HG02884 (cell line): ENCODE data around the gene KRTAP10-1.

Experiments used
- ATAC-seq: cut with Tn5 transposase; IDR thresholded peaks from one replicate; pipeline ENCODE4 v1.9.1; 2021; ENCODE audit warnings: mild to moderate bottlenecking, moderate library complexity; ENCODE audit not compliant: unreplicated experiment

The KRTAP10-1 gene

GRCh38 chr21:44517175-44517899 is 22.7 kb downstream of the KRTAP10-1 start:
- ATAC-seq, result no peak

- ATAC-seq, result no peak
Observed at GRCh38 chr21:44516828-44517174, 23.2 kb downstream of the KRTAP10-1 start.

DNA sequence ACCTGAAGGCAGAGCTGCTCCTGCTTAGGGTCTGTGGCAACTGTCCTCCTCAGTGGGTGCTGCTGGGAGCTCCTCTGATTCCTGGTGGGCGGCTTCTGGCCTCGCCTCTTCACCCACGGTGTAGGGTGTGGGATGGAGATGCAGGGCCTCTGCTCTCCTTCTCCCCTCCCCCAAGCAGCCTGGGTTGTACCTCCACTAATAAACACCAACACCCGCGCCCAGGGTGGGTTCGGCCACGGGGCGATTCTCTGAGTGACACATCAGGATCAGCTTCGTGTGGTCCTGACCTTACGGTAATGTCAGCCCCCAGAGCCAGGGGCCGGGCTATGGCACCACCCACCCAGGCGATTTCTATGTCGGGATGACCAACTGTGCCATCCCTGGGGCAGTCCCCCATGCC is 23.7 kb downstream of the KRTAP10-1 start:
- no peak for ATAC-seq

DNA sequence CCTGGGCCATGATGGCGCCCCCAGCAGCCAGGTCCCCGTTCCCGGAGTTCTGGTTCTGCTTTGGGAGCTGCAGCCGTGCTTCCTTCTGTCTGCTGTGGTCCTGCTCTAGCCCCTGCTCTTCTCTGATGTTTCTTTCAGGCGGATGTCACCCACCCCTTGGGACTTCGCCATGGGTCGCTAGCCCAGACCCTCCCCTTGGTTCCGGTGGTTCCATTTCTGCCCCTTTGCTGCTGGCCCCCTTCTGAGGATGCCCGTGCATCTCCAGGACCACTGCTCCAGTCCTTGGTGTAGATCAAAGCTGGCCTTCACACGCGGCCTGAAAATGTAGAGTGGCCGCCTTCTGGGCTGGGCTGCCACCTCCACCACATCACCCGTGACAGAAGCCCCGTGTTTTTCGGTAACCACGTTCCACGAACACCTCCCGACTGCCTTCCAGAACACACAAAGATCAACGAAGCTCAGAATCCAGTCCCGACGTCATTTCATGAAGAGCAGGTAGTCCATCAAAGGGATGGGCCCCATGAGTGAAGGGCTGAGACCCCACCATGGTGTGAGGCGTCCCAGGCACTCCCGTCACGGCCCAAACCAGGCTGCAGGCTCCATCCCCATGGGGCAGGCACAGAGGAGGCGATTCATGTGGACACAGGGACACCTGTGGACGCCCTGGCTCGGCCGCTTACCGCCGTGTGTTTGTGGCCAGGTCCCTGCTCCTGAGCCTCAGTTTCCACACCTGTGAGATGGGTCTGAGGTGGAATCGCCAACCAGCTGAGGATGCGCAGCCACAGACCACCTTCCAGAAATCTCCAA is 24.4 kb downstream of the KRTAP10-1 start:
- ATAC-seq, result no peak

- no peak for ATAC-seq
Observed at GRCh38 chr21:44514746-44515358, 25.1 kb downstream of the KRTAP10-1 start.

DNA sequence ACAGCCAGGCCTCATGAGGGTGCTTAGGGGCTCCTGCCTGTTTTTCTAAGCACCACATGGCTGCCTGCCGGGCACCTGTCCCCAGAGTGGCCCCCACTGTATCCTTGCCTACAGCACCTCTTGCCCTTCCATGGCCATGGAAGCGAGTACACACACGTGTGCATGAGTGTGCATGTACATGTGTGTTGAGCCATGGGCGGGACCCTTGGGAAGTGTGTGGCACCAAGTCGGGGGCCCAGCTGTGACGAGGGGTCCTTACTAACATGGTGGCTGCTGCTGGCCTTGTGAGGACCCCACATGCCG is 25.8 kb downstream of the KRTAP10-1 start:
- ATAC-seq, result no peak

DNA sequence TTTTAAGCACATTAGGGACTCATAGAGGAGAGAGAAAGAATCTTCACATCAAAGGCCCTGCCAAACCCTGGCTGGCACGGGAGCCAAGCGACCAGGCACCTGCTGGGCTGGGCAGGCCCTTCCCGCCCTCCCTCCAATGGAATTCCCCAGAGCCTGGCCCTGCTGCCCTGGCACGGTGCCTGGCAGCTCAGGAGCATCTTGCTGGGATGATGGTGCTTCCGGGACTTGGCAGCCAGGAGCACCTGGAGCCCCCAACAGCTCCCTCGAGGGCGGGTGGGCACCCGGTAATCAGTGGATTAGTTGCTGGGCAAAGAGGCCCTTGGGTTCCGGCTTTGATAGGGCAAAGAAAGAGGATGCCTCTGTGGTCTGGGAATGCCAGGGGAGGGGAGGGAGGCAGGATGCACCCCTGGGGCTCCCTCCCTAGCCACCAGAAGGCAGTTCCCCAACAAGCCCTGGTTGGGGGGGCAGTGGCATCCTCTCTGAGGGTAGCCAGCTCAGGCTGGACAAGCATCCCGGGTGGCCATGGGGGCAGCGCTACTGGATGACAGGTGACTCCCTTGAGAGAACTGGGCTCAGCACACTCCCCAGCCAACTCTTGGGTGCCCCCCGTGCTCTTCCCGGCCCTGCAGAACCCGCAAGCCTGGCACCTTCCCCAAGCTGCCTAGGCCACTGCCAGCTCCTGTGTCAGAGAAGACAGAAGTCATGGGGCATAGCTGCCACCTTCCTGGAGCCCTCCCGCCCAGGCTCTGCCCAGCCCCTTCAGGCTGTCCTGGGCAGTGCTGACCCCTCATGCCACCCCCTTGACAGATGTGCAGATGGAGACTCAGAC is 26.4 kb downstream of the KRTAP10-1 start:
- no peak for ATAC-seq

- no peak for ATAC-seq
Observed at GRCh38 chr21:44512496-44513388, 27.3 kb downstream of the KRTAP10-1 start.

- ATAC-seq, result no peak
Observed at GRCh38 chr21:44511938-44512275, 28.1 kb downstream of the KRTAP10-1 start.

DNA sequence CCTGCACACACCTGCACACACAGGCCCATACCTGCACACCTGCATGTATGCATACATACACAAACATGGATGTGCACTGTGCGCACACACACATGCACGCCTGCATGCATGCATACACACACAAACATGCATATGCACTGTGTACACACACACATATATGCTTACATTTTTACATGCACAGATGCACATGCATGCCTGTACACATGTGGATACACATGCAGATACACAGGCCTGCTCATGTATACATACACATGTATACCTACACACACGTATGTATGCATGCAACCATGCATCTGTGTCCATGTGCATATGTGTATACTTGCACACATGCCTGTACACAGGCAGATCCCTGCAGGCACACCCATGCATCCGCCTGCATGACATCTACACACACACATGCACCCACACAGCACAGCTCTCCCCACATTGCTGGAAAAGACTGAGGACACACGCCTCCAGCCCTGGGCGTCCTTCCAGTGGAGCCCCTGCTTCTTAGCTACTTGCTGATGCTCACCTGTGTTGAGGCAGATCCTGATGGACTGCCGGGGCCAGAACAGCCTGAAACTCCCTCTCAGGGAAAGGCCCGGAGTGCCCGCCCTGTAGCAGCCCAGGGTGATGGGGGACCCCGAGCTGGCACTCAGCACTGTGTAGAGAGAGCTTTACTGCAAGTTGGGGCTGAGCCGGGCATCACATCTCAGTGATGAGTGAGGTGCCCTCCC is 28.6 kb downstream of the KRTAP10-1 start:
- no peak for ATAC-seq

DNA sequence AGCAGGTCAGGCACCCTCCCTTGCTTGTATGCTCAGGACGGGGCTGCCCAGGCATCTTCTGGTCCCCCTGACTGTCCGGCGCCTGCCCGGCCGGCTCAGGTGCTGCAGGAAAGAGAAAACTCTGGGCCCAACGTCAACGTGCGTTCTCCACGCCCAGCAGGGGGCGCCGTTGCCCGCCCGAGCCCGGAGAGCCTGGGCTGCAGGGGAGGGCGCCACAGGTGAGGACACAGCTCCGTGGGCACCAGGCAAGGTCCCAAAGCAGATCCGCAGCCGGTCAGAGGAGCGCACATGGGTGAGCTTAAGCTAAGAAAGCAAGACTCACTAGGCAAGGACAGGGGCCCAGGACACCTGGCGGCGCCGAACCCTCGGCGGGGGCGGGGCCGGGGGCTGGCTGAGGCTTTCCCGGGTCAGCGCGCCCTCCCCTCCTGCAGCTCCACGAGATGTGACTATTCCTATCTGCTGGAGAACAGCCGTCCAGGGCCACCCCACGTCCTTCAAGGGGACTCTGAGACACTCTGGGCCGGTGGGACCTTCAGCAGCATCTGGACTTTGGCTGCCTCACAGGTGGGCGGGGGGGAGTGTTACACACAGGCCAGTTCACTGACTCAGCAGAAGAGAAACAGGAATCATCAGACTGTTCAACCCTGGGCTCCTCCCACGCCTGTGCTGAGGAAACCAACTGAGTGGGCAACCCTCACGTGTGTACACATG is 29.3 kb downstream of the KRTAP10-1 start:
- no peak for ATAC-seq

DNA sequence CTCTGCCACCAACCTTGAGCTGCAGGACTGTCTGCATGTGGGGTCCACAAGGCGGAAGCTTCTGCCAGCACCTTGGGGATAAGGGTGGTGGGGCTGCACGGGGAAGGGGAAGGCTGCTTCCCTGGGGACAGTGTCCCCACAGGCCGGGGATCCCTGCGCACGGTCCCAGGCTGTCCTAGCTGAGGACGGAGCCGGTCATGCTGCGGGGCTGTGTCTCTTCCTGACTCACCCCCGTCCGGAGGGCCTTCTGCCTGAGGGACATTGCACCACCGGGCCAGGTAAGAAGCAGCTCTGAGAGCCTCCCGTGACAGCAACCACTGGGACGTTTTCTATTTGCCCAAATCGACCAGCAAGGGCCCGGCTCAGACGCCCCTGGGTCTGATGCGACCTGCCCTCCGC is 29.9 kb downstream of the KRTAP10-1 start:
- no peak for ATAC-seq

GRCh38 chr21:44509539-44509938 is 30.5 kb downstream of the KRTAP10-1 start:
- ATAC-seq, result no peak

DNA sequence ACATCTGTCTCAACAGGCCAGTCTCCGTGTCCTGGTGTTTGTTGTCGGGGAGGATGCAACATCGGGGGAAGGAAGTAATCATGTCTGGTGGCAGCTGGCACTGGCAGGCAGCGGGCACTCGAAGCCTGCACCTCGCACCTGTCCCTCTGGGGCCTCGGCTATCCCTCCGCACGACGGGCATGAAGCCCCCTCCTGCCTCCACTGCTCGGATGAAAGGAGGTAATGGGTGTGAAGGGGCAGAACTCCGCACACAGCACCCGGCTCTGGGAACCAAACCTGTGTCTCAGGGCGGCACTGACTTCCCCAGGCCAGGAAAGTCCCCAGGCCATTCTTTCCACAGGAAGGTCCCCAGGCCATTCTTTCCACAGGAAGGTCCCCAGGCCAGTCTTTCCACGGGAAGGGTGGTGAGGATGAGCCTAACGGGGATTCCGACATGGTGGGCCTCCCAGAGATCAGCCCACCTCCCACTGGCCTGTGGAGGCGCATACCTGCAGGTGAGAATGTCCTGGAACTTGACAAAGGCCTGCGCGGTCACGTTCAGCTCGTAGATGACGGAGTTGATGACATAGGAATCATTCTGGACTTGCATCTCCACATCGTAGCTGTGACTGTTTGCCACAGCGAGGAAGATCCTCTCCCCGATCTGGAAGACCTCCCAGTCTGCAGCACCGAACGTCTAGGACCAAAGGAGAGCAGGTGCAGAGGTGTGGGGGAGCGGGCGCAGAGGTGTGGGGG is 31.1 kb downstream of the KRTAP10-1 start:
- no peak for ATAC-seq

DNA sequence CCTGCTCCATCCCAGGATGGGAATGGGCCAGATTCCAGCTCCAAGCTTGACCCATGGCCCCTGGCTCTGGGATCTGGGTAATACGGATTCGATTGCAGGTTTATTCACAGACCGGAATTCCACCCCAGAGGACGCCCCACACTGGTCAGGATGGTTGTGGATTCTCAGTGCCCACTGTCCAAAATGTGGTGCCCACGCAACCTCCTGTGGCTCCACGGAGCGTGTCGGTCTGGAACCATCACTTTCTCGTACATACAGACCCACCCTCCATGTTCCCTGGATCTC is 31.6 kb downstream of the KRTAP10-1 start:
- no peak for ATAC-seq

DNA sequence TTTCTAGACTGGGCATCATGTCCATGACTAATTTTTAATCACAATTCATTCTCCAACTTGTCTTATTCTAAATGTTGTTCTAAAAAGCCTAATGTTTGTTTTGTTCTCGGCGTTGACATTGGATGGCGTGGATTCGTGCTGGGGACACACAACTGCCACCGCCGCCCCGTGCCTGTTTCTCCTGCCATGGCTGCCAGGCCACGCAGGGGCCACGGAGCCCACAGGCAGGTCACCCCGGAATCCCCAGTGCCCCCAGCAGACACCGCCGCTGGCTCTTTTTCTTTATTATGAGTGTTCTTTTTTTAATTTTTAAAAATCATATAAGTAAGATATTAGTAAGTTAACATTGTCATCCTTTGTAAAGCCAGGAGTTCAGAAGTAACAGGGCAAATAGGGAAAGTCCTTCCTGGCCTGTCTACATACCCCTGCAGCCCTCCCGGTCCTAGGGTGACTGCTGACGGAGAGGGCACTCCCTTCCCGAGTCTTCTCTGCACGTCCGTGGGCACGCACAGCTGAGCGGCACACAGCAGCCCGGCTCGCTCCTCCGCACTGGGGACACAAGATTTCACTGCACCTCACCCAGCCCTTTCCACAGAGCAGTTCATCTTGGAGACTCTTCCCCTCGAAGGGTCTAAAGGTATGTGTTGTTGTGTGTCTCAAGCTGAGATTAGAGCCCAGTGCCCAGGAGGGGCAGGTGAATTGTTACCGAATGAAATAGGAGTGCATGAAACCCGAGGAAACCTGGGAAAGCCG is 32.1 kb downstream of the KRTAP10-1 start:
- ATAC-seq, result no peak

DNA sequence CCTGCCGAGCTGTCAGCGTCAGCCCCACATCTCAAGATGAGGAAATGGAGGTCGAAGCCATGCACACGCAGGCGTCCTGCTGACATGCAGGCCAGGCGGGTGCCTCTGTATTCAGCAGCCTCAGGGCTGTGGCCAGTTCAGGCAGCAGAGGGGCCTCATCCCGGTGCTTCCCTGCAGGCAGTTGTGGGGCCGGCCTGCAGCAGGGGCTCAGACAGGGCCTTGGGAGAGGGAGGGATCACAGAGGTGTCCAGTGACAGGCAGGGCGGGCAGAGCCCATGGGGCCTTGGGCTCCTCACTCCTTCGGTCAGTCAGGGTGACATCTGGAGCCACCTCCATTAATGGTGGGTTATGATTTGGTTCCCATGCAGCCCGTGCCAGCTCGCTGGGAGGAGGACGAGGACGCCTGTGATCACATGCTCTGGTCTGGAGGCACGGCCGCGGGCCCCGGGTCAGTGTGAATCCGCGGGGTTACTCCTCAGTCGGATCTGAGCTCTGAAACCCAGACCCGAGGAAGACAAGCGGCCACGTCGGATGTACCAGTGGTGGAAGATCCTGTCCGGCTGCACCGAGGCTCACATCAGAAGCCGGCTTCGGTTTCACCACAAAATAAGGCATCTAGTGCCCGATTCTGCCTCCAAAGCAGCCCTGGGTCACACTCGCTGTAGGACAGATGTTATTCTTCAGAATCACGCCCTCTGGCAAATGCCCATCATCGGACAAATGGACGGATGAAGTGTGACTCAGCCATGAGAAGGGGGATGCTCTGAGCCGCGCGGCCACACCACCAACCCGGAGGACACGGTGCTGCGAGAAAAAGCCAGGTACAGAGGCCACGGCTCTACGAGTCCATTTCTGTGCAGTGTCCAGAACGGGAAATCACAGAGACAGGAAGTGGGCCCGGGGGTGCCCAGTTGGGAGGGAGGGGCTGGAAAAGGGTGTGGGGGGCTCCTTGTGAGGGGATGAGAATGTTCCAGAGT is 33.4 kb downstream of the KRTAP10-1 start:
- ATAC-seq, result no peak
